HEK293T (cell line): Measurements from ENCODE around the gene ULBP2.

ENCODE experiments used
- ARNT ChIP-seq: fragments of 450-650 bp; IDR thresholded peaks from 2 replicates; pipeline ENCODE4 v1.6.1; 2017; ENCODE audit warnings: mild to moderate bottlenecking
- BHLHE40 ChIP-seq: fragments of 450-650 bp; IDR thresholded peaks from 2 replicates; pipeline ENCODE4 v1.6.1; 2016; ENCODE audit warnings: mild to moderate bottlenecking, moderate library complexity, borderline replicate concordance
- ELF4 ChIP-seq: fragments of 450-650 bp; IDR thresholded peaks from 2 replicates; pipeline ENCODE4 v1.6.1; 2017; ENCODE audit warnings: antibody characterized with exemption
- FOXK2 ChIP-seq: fragments of 450-650 bp; IDR thresholded peaks from 2 replicates; pipeline ENCODE4 v1.6.1; 2016; ENCODE audit warnings: mild to moderate bottlenecking
- FOXM1 ChIP-seq: fragments of 450-650 bp; IDR thresholded peaks from 2 replicates; pipeline ENCODE4 v1.6.1; 2017; ENCODE audit warnings: mild to moderate bottlenecking, borderline replicate concordance
- L3MBTL2 ChIP-seq: fragments of 450-650 bp; conservative IDR thresholded peaks from 2 replicates; pipeline ENCODE4 v1.6.1; 2016; ENCODE audit warnings: mild to moderate bottlenecking
- LEF1 ChIP-seq: fragments of 450-650 bp; IDR thresholded peaks from 2 replicates; pipeline ENCODE4 v1.6.1; 2017; ENCODE audit warnings: mild to moderate bottlenecking, borderline replicate concordance
- NFRKB ChIP-seq: fragments of 450-650 bp; IDR thresholded peaks from 2 replicates; pipeline ENCODE4 v1.6.1; 2016; ENCODE audit warnings: mild to moderate bottlenecking, moderate library complexity
- SP1 ChIP-seq: fragments of 450-650 bp; IDR thresholded peaks from 2 replicates; pipeline ENCODE4 v1.6.1; 2017
- TARDBP ChIP-seq: fragments of 450-650 bp; IDR thresholded peaks from 2 replicates; pipeline ENCODE4 v1.6.1; 2016
- ZNF384 ChIP-seq: fragments of 450-650 bp; IDR thresholded peaks from 2 replicates; pipeline ENCODE4 v1.6.1; 2016

- TF ChIP-seq BHLHE40 = no peak
- TF ChIP-seq ELF4 = no peak
- TF ChIP-seq FOXM1 = no peak
- no peak for TF ChIP-seq SP1
- no peak for TF ChIP-seq NFRKB
- no peak for TF ChIP-seq TARDBP
- no peak for TF ChIP-seq ARNT
- TF ChIP-seq ZNF384 = no peak
- TF ChIP-seq LEF1 = no peak
- no peak for TF ChIP-seq L3MBTL2
- no peak for TF ChIP-seq FOXK2
These were observed 33.0 kb downstream of the ULBP2 start for GRCh38 chr6:149974825-149975224.
